ENCODE results near the gene ZNF385C. TPM values are rescaled to one million over a fixed set of nuclear protein-coding genes. Genes with fewer than 3 reads are reported as not detected.

The ZNF385C gene
- total and polyA plus RNA-seq, 11 donors, result 0.06 to 0.38 (median 0.19) TPM; not detected in 3

GRCh38 chr17:42135664-42136653, 37.7 kb upstream of the ZNF385C start:
- peaks cover 29 to 100% (median 85%) of the 10 kb centered on the region in 12 donors for H3K4me1 ChIP-seq

DNA sequence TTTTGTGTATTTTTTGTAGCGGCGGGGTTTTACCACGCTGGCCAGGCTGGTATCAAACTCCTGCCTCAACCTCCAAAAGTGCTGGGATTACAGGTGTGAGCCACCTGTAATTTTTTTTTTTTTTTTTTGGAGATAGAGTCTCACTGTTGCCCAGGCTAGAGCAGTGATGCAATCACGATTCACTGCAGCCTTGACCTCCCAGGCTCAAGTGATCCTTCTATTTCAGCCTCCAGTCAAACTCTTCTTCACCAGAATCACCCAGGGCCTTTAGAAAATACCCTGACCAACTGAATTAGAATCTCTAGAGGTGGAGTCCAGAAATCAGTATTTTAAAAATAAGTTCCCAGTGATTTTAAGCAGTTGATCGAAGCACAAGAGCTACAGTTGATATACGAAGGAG, 36.9 kb upstream of the ZNF385C start:
- H3K27me3 ChIP-seq, result no peaks in the 10 kb centered on the region
- TF ChIP-seq CTCF (IDR thresholded peaks at IDR 0.05) (no peak), POLR2A (IDR thresholded peaks at IDR 0.05) (no peak)
- ATAC-seq (no peak), DNase-seq (no peak)
- WGBS, 4 donors, result 76 to 85% (median 80%) methylated on average over 6 of the region's 6 CpGs
- no peaks in the 10 kb centered on the region for H3K9me3 ChIP-seq
- H3K27ac ChIP-seq, result peak overlapping the region; percentile 39 to 91 (median 77)
- H3K4me1 ChIP-seq, result peaks cover 29 to 100% (median 90%) of the 10 kb centered on the region in 12 donors
- peaks cover 0 to 31% (median 2%) of the 10 kb centered on the region in 9 donors for H3K36me3 ChIP-seq
- intact Hi-C loops (cut with DNase I), result loop anchor here in 1 of 10 donors (1.0 kb wide), 1 partner anchor 20 kb away; no protein-coding TSS in a partner anchor
- H3K4me3 ChIP-seq, result peak overlapping the region in 2 of 12 donors; percentile 9 to 13

More at GRCh38 chr17:42135664-42136653, 37.7 kb upstream of the ZNF385C start:
- DNase-seq, result peak; percentile 73 to 88 (median 77)
- no peaks in the 10 kb centered on the region for H3K27me3 ChIP-seq
- 43 to 54% (median 47%) methylated on average over 15 of the region's 15 CpGs for WGBS, 4 donors
- H3K27ac ChIP-seq, result peak overlapping the region; percentile 39 to 91 (median 77)
- intact Hi-C loops (cut with DNase I), result loop anchor here in 1 of 10 donors (1.0 kb wide), 1 partner anchor 19 kb away; no protein-coding TSS in a partner anchor
- TF ChIP-seq POLR2A (IDR thresholded peaks at IDR 0.05) (peak in 1 of 2 donors; percentile 40), CTCF (IDR thresholded peaks at IDR 0.05) (no peak)
- H3K9me3 ChIP-seq, result no peaks in the 10 kb centered on the region
- peak; percentile 80 to 89 (median 88) for ATAC-seq
- peak overlapping the region in 8 of 12 donors; percentile 1 to 38 (median 22) for H3K4me3 ChIP-seq
- peaks cover 0 to 29% (median 4%) of the 10 kb centered on the region in 9 donors for H3K36me3 ChIP-seq

DNA sequence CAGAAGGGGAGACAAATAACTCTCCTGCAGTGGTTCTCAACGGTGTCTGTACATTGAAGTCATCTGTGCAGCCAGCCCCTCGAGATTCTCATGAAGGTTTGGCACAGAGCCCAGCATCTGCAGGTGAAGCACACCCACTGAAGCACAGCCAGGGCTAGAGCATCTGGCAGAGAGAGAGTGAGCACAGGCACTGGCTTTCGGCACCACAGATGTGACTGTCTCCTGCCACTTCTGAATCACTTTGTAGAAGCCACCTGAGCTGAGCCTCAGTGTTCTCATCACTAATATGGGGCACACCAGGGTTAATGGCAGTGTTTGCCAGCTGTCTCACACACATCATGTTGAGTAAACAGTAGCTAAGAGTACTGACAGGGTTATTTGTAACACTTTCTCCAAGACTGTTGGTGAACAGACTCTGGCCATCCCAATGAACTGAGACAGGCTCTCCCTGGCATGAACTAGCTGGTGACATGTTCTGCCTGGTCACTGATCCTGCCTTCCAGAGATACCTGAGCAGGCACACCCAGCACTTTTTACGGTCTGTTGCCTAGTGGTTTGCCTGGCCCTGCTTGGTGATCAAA, 35.3 kb upstream of the ZNF385C start:
- no peak overlapping the region for H3K4me3 ChIP-seq
- H3K27me3 ChIP-seq, result no peaks in the 10 kb centered on the region
- WGBS, 4 donors, result 33 to 41% (median 38%) methylated on average over 3 to 4 of the region's 4 CpGs
- TF ChIP-seq CTCF (IDR thresholded peaks at IDR 0.05) (no peak), POLR2A (IDR thresholded peaks at IDR 0.05) (no peak)
- H3K4me1 ChIP-seq, result peaks cover 35 to 100% (median 90%) of the 10 kb centered on the region in 12 donors
- DNase-seq (peak in 1 of 5 donors; percentile 30), ATAC-seq (no peak)
- no peaks in the 10 kb centered on the region for H3K9me3 ChIP-seq
- peak overlapping the region; percentile 39 to 91 (median 78) for H3K27ac ChIP-seq
- intact Hi-C loops (cut with DNase I), result no loop called here
- peaks cover 0 to 40% (median 18%) of the 10 kb centered on the region in 9 donors for H3K36me3 ChIP-seq

All from heart left ventricle (tissue), 16 donors.